HG03378 (cell line): Measurements from ENCODE around the gene PNN.
A peak's percentile ranks its signal among the peaks of the same experiment; 100 is the strongest.

Source experiments
- ATAC-seq: cut with Tn5 transposase; IDR thresholded peaks from one replicate; pipeline ENCODE4 v1.9.1; 2021; ENCODE audit warnings: mild to moderate bottlenecking, moderate library complexity; ENCODE audit not compliant: unreplicated experiment

The PNN gene

GRCh38 chr14:39228509-39229221 is 53.6 kb downstream of the PNN start:
- ATAC-seq: no peak

DNA sequence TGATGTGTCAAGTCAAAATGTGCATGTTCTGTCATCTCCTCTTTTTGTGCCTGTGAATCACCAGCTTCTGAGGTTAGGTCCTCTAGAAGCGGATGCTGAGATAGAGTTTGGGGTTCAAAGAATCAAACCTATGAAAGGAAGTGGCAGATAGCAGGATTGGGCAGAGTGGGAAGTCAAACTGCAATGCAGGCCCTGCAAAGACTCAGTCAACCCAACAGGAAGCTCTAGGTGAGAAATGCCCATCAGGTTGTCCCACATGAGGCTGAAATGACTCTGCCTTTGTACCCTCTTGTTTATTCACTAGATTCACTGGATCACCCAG is 54.1 kb downstream of the PNN start:
- ATAC-seq: peak; percentile 57

- peak; percentile 10 for ATAC-seq
These were observed 54.6 kb downstream of the PNN start for GRCh38 chr14:39229601-39230110.

DNA sequence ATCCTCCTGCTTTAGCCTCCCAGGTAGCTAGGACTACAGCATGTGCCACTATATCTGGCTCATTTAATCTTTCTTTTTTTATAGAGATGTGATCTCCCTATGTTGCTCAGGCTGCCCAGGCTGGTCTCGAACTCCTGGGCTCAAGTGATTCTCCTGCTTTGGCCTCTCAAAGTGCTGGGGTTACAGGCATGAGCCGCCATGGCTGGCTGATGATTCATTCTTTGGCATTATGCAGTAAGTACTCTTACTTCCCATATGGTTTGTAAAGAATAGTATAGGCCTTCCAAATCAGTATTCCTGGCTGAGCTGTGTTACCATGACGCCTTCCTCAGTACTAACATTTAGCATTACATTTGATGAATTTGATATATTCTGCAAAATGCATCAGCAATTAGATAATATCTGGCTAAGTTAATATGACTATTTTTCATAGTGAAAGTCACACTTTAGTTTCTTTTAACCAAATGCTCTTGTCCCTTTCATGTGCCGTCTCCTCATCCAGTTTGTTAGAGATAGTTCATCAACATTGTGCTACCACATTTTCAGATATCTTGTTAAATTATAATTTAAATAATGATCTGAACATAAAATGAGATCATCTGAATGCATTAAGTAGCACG is 55.5 kb downstream of the PNN start:
- no peak for ATAC-seq

DNA sequence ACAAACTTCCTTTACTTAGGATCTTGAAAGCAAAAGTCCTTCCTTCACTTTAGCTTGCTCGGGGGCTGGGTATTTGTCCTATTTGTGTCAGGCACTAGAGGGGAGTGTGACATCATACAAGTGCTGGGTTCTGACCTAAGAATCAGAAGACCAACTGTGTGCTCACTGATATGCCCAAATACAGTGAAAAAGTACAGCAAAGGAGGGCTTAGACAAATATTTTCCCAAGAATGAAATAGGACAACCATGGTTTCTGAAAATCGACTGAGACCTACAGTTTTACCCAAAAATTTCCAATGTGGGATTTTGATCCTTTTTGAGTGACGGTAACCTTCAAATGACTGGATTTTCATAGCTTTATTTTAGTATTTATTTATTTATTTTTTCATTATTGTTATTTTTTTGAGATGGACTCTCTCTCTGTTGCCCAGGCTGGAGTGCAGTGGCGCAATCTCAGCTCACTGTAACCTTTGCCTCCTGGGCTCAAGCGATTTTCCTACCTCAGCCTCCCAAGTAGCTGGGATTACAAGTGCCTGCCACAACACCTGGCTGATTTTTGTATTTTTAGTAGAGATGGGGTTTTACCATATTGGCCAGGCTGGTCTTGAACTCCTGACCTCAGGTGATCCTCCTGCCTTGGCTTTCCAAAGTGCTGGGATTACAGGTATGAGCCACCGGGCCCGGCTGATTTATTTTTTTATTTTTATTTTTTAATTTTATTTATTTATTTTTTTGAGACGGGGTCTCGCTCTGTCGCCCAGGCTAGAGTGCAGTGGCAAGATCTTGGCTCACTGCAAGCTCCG is 56.9 kb downstream of the PNN start:
- ATAC-seq: peak; percentile 69
